GM19372 (cell line): ENCODE data around the gene IER3IP1.
"Not testable (repeated sequence)": the region's sequence is repeated elsewhere in the genome, so short reads cannot be mapped to it uniquely, and the experiment has no call there.

Experiments used
- ATAC-seq: cut with Tn5 transposase; IDR thresholded peaks from one replicate; pipeline ENCODE4 v1.9.1; 2021; ENCODE audit warnings: mild to moderate bottlenecking, low read depth, moderate library complexity; ENCODE audit not compliant: unreplicated experiment

The IER3IP1 gene, protein sequence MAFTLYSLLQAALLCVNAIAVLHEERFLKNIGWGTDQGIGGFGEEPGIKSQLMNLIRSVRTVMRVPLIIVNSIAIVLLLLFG

GRCh38 chr18:47175898-47176575 is at the start of gene IER3IP1:
Gene IER3IP1 (minus strand): TSS chr18:47176364. CDS start chr18:47176277, 87 bp downstream.
- ATAC-seq = peak; percentile 89

DNA sequence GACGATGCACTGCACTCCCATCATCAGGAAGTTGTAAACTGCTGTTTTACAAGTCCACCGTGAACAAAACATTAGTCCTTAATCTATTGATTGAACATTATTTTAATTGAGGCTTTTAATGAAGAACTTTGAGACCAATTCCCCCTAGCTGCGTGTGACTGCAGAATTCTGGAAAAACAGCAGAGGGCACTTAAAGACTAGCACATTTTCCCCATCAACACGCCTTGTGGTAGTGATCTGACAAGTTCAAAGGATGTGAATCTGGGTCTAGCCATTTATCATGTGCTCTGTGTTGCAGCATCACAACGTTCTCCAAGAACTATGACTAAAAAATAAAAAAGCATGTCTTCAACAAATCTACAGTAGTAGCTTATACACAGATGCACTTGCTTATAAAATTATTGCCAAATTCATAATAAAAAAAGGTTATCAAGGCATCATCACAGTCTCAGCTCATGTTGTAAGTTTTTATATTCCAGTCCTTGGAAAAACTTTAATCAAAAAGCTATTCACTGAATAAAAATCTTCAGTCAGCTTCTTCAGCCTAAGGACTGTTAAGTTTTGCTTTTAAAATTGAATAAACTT is 39.5 kb upstream of the IER3IP1 start:
- ATAC-seq = no peak

GRCh38 chr18:47209171-47209570 is 33.0 kb upstream of the IER3IP1 start:
- ATAC-seq = no peak

- ATAC-seq = no peak
These were observed 30.9 kb upstream of the IER3IP1 start for GRCh38 chr18:47206945-47207637.

DNA sequence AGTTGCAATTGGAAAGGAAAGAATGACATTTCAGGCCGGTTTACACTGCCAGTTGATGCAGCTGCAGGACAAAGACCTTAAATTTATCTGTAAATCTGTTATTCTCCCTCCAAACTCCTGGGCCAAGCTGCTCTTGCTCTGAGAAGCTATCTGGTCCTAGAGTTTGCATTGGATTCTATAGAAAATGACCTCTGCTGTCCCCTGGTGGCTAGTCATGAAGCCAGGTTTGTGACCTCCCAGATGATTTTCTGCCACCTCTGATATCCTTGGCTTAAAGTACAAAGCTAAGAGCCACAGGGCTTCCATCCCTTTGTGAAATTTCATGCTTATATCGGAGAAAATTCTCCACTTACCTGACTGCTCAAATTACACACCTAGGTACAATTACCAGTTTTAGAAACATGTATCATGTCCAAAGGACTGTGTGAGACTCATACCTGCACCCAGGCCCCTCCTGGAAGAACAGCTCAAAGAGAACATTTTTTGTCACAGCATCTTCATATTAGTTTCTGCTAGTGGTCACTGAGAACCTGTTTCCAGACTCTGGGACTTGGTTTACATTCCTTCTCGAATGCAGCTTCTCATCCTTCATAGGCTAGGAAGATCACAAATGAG is 28.9 kb upstream of the IER3IP1 start:
- ATAC-seq = no peak

GRCh38 chr18:47203626-47204464 is 27.7 kb upstream of the IER3IP1 start:
- no peak for ATAC-seq

DNA sequence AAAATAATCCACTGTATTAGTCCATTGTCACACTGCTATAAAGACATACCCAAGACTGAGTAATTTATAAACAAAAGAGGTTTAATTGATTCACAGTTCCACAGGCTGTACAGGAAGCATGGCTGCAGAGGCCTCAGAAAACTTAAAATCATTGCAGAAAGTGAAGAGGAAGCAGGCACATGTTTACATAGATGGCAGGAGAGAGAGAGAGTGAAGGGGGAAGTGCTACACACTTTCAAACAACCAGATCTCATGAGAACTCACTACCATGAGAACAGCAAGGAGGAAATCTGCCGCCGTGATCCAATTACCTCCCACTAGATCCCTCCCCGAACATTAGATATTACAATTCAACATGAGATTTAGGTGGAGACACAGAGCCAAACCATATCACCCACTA is 19.8 kb upstream of the IER3IP1 start:
- ATAC-seq = not testable (repeated sequence)

DNA sequence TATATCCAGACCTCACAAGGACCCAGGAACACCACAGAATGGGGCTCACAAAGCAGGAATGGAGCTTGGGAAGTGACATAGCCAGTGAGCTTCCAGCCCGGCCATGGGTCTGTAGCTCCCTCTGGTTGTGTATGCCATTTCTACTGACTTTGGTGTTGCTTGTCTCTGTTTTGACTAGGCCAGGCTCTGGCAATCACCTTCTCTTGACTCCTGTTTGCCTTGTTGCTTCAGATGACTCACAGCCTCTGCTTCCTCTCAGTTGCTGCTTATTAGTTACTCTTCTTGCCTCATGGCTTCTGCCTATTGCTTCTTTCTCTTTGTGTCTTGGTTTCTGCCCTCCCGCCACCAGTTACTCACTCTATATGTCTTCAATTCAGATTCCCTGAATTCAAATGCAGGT is 15.8 kb upstream of the IER3IP1 start:
- no peak for ATAC-seq

GRCh38 chr18:47187721-47188120 is 11.6 kb upstream of the IER3IP1 start:
- ATAC-seq = no peak

- ATAC-seq = no peak
These were observed 8.4 kb upstream of the IER3IP1 start for GRCh38 chr18:47184419-47185050.

- not testable (repeated sequence) for ATAC-seq
These were observed 6.0 kb upstream of the IER3IP1 start for GRCh38 chr18:47182156-47182555.

DNA sequence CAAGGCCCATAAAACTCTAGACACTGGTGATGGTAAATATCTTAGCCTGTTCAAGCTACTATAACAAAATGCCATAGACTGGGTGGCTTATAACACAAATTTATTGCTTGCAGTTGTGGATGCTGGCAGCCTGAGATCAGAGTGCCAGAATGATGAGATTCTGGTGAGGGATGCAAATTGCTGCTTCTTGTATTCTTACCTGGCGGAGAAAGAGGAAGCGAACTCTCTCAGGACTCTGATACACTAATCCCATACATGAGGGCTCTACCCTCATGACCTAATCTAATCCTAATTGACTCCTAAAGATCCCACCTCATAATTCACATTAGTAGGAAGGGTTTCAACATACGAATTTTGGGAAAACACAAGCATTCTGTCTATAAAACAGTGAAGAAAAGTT is 4.6 kb upstream of the IER3IP1 start:
- no peak for ATAC-seq

DNA sequence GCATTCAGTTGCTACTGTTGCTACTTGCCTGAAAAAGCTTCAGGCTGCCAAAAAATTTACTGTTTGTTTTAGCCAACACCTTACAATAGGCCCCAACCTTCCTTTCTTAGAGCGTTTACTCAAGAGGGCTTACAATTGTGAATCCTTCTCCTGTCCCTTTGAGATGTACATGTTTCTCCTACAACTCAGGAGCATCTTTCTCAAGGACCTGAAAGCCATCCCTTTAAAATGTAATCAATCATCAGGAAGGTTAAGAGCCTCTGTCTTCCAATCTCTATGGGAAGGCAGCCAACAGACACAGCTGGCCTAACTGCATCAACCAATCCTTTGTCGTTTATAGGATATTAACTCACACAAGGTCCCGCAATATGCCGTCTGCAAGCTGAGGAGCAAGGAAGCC is 3.4 kb upstream of the IER3IP1 start:
- no peak for ATAC-seq

- ATAC-seq = no peak
These were observed 774 bp downstream of the IER3IP1 start for GRCh38 chr18:47175283-47175897.

DNA sequence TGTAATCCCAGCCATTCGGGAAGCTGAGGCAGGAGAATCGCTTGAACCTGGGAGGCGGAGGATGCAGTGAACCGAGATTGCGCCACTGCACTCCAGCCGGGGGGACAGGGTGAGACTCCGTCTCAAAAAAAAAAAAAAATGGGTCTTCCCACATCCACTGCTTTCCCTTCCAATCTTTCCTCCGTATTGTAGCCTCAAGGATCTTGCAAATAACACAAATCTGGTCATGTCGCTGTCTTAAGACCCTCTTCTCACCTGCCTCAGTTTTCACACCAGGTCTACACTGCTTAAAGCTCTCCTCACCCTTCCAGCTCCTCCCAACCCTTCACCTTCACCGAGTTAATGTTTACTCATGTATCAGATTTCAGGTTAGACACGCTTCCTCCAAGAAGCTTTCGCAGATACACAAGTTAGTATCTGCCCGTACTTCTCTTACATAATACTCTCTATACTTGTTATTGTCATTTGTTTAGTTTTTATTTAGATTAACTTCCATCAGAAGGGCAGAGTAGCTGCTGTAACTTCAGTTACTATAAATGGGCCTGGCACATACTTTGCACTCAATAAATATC is 1.5 kb downstream of the IER3IP1 start:
- no peak for ATAC-seq

DNA sequence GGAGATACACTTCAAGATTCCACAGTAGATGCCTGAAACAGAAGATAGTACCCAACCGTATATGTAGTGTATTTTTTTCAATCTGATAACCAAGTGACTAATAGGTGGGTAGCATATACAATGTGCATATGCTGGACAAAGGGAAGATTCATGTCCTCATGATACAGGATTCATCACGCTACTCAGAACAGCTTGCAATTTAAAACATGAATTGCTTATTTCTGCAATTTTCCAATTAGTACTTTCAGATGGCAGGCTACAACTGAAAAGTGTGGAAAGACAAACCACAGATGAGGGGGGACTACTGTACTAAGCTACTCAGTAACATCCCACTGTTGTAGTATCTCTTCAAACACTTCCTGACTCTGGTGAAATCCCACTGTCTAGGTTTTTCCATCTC is 3.7 kb downstream of the IER3IP1 start:
- no peak for ATAC-seq

DNA sequence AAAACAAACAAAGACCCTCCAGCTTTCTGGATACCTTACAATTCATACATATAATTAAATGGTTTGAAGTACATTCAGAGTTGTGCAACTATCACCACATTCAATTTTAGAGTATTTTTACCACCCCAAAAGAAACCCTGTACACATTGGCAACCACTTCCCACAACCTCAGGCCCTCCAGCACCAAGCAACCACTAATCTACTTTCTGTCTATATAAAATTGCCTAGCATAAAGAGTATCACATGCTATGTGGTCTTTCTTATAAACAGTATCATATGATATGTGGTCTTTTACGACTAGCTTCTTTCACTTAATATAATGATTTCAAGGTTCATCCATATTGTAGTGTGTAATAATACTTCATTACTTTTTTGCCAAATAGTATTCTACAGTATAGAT is 7.3 kb downstream of the IER3IP1 start:
- no peak for ATAC-seq

GRCh38 chr18:47168509-47168908 is 7.7 kb downstream of the IER3IP1 start:
- no peak for ATAC-seq

DNA sequence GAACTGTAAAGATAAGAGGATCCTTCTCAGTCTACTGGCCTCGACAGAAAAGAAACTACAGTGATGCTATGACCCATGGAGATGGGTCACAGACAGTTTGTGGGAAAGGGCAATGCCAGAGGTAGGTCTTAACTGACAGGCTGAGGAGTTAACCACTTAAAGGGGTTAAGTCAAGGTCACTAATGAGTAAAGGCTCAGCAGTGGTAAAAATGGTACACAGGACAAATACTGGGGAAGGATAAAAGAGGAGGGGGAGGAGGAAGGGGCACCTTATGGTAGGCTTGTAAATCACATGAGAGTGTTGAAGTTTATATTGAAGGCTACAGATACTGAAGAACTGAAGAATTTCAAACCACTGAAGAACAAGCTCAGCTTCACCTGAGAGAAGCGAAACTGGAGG is 9.9 kb downstream of the IER3IP1 start:
- ATAC-seq = no peak
